Right lobe of liver (tissue), 4 donors: ENCODE results near the gene MOB3B.

Experiments used
- POLR2A ChIP-seq: fragments of 450-650 bp; IDR thresholded peaks from one replicate; pipeline ENCODE4 v1.6.1; 2017; ENCODE audit warnings: antibody characterized with exemption, mild to moderate bottlenecking
- TF ChIP-seq, protein P1 (sequence below), 4 donors: fragments of 200-600 bp in 3 of 4; fragments of 450-650 bp in 1 of 4; IDR thresholded peaks; one replicate each; pipeline versions ENCODE4 v1.5.1 to v1.8.0; 2016 to 2022; ENCODE audit warnings: antibody characterized with exemption in 4 of 4, mild to moderate bottlenecking in 2 of 4
- donor health status: DM: no; HTN: no; CAD: no.
- donor health status: DM: no; HTN: no; CAD: no.
- donor health status: DM: no; HTN: yes; CAD: no.

GRCh38 chr9:27282269-27282668 lies 247.3 kb downstream of the MOB3B start:
- no peak for TF ChIP-seq POLR2A
- TF ChIP-seq, protein P1, sequence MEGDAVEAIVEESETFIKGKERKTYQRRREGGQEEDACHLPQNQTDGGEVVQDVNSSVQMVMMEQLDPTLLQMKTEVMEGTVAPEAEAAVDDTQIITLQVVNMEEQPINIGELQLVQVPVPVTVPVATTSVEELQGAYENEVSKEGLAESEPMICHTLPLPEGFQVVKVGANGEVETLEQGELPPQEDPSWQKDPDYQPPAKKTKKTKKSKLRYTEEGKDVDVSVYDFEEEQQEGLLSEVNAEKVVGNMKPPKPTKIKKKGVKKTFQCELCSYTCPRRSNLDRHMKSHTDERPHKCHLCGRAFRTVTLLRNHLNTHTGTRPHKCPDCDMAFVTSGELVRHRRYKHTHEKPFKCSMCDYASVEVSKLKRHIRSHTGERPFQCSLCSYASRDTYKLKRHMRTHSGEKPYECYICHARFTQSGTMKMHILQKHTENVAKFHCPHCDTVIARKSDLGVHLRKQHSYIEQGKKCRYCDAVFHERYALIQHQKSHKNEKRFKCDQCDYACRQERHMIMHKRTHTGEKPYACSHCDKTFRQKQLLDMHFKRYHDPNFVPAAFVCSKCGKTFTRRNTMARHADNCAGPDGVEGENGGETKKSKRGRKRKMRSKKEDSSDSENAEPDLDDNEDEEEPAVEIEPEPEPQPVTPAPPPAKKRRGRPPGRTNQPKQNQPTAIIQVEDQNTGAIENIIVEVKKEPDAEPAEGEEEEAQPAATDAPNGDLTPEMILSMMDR (IDR thresholded peaks at IDR 0.05) = no peak
